ENCODE results near the gene ZNF407.

DNA sequence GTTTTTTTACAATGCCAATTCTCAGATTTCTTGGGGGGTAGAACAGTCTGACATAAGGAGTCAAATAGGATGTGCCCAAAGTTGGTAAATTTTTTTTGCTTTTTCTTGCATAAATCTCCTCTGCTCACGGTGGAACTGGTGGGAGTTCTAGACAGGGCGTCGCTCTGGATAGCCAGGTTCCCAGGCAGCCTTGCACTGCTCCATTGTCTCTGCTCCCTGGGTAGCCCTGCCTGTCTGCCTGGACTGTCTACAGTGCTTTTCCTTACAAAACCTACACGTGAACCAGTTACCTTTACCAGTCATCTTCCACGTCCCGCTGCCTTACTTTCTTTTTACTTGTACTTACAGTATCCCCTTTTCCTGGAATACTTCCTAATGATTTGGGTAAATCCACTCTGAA, 117.1 kb downstream of the ZNF407 start:
- TF ChIP-seq CTCF (IDR thresholded peaks at IDR 0.05) (no peak), POLR2A (IDR thresholded peaks at IDR 0.05) (no peak)

Data from adrenal gland (tissue), 5 donors.